HG03469 (cell line): ENCODE results near the gene C12orf57.
"Not testable (repeated sequence)": the region's sequence is repeated elsewhere in the genome, so short reads cannot be mapped to it uniquely, and the experiment has no call there.

ENCODE experiments used
- ATAC-seq: cut with Tn5 transposase; IDR thresholded peaks from one replicate; pipeline ENCODE4 v1.9.1; 2021; ENCODE audit warnings: mild to moderate bottlenecking, moderate library complexity, moderate number of reproducible peaks; ENCODE audit not compliant: unreplicated experiment

Gene C12orf57, protein sequence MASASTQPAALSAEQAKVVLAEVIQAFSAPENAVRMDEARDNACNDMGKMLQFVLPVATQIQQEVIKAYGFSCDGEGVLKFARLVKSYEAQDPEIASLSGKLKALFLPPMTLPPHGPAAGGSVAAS

DNA sequence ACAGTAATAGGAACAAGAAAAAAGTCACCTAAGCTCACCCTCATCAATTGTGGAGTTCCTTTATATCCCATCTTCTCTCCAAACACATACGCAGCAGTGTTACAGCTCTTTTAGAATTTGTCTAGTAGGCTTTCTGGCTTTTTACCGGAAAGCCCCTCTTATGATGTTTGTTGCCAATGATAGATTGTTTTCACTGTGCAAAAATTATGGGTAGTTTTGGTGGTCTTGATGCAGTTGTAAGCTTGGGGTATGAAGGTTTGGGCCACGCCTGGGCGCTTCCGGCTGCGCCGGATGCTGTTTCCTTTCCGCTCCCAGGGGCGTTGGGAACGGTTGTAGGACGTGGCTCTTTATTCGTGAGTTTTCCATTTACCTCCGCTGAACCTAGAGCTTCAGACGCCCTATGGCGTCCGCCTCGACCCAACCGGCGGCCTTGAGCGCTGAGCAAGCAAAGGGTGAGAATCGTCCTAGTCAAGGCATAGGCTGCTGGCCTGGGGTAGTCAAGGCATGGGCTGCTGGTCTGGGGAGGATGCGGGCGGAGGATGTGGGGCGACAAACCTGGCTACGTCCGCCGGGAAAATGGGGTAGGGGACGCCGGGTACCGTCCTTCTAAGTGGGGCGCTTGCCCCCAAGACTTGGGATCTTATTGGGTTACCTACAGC is at the start of gene C12orf57, which contains the start of gene RNU7-1:
Gene C12orf57 (plus strand): TSS at position 301 of the 659 bp plus-strand sequence. CDS start 100 bp downstream, at position 401.
Gene RNU7-1 (plus strand): TSS at position 95 of the 659 bp plus-strand sequence.
- peak; percentile 28 for ATAC-seq

DNA sequence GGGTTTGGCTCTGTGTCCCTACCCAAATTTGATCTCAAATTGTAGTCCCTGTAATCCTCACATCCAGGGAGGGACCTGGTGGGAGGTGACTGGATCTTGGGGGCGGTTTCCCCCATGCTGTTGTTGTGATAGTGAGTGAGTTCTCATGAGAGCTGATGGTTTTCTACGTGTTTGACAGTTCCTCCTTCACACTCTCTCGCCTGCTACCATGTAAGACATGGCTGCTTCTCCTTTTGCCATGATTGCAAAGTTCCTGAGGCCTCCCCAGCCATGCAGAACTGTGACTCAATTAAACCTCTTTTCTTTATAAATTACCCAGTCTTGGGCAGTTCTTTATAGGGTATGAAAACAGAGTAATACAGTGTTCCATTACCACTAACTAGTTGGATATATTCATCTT is 49.5 kb upstream of the C12orf57 start:
- no peak for ATAC-seq

DNA sequence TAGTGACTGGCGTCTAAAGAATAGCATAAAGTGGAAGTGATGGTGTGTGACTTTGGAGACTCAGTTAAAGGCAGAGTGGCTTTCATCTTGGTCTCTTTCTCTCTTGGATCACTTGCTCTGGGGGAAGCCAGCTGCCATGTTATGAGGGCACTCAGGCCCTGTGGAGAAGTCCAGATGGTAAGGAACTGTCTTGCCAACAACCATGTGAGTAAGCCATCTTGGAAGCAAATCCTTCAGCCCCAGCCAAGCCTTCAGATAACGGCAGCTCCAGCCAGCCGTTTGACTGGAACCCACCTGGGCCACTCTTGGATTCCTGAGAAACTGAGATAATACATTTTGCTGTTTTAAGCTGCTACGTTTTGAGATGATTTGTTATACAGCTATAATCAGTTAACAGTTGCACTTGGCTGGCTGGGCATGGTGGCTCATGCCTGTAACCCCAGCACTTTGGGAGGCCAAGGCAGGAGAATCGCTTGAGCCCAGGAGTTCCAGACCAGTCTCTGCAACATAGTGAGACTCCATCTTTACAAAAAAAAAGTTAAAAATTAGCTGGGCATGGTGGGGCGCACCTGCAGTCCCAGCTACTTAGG is 46.9 kb upstream of the C12orf57 start:
- no peak for ATAC-seq

DNA sequence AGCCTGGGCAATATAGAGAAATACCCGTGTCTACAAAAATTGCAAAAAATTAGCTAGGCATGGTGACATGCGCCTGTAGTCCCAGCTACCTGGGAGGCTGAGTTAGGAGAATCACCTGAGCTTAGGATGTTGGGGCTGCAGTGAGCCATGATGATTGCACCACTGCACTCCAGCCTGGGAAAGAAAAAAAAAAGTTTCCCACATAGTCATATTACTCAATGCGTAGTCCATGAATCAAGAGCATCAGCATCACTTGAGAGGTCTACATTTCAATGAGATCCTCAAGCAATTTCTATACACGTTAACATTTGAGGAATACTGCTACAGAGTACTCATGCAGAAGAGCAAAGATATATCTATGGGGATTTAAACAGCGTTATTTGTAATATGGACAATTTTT is 44.4 kb upstream of the C12orf57 start:
- no peak for ATAC-seq

DNA sequence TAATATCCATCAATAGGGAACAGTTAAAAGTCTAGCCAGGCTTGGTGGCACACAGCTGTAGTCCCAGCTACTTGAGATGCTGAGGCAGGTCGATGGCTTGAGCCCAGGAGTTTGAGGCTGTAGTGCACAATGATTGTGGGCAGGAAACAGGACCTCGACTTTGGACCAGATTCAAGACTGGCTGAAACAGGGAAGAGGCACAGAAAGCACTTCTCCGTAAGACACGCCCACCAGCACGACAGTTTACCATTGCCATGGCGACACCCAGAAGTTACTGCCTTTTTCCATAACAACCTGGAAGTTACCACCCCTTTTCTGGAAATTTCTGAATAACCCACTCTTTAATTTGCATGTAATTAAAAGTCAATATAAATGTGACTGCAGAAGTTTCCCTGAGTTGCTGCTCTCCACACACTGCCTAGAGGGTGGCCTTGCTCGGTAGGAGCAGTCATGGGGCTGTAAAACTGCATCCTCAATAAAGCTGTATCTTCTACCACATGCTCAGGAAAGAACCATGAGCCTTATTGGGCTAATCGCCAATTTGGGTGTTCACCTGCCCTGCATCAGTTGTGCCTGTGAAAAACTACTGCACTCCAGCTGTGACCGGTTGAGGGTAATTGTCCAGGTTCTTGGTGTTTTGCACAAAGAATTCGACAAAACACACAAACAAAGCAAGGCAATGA is 43.8 kb upstream of the C12orf57 start:
- ATAC-seq, result no peak

DNA sequence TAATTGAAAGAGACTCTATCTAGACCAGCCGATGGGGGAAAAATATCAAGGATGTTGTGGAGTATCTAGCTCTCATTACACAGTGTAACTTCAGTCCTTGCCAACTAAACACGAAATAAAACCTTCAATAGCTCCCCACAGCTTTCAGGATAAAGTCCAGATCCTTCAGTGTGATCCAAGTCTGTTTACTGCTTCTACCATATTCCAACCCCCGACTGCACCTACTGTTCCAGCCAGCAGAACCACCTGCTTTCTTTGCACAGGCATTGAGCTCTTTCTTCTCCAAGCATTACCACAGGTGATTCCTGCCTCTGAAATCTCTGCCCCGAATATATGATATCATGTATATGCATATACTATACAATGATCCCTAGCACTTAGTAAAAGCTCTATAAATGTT is 41.4 kb upstream of the C12orf57 start:
- no peak for ATAC-seq

DNA sequence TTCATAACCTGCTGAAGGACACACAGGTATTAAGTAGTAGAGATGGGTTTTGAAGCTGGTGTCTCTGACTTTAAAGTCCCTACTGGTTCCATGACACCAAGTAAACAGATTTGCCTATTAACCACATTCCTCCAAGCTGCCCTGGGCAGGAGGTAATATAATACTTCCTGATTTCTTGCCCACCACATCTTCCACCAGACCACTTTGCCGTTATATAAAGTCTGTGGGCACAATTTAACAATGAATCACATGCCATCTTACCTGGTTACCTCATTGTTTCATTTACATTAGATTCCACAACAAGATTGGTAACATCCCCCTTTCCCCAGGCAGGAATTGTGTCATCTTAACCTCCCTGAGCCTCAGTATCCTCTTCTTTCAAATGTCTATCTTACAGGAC is 40.1 kb upstream of the C12orf57 start:
- ATAC-seq, result no peak

DNA sequence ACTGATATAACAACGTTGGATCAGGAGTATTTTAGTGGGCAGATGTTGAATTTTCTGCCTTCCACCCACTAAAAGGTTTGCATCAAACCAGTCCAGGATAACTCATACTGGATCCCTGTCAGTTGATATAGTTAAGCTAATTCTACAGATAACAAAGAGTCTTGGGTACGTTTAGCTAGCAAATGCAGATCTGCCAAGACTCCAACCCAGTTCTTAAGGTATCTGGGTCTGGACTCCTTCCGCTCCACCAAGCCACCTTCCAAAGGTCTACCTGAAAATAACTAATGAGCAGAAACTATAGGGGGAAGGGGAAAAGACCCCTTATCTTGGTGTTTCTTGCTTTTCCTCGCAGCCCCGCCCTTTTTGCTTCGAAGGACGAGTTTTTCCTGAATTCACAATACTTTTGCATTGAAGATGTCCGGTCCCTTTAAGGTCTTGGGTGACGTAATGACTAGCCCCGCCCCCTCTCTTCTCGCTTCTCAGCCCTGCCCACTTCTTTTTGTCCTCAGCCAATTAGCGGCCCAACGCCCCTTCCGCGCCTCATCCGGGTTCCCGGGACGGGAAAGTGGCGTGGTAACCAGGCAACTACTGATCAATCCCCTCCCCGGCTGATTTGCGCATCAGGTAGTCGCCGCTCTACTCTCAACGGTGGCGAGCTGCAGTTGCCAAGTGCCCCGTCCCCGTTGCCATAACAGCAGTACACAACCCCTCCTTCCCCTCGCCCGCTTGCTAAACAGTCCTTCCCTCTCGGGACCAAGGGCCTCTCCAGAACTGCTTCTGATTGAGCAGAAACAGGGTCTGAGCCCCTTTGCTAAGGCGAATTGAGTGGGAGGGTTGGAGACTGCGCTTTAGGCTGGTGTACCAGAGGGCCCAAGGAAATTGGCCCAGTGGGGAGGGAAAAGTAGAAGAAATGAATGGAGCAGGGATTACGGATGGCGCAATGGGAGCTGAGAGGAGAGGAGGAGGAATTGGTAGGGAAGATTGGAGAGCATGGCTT is 39.2 kb upstream of the C12orf57 start, which contains the start of gene LRRC23:
Gene LRRC23 (plus strand): TSS at position 543 of the 997 bp plus-strand sequence. CDS start 812 bp downstream, outside the sequence.
- no peak for ATAC-seq

DNA sequence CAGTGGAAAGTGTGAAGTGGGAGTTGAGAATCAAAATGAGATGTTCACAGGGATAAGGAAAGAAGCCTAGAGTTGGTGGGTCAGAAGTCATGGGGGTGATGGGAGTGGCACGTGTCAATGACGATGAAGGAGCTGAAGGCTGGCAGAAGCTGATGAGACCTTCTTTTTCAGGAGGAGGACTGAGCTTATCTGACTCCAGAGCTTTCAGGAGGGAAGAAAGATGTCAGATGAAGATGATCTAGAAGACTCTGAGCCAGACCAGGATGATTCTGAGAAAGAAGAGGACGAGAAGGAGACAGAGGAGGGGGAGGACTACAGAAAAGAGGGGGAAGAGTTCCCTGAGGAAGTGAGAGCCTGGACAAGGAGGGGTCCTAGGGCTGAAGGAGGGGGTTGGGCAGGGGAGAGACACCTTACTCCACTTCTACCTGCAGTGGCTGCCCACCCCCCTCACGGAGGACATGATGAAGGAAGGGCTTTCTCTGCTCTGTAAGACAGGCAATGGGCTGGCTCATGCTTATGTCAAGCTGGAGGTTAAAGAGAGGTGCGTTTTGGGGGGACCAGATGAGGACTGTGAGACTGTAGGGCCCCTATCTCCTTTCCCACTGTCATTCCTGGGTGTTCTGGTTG is 38.3 kb upstream of the C12orf57 start:
- no peak for ATAC-seq

DNA sequence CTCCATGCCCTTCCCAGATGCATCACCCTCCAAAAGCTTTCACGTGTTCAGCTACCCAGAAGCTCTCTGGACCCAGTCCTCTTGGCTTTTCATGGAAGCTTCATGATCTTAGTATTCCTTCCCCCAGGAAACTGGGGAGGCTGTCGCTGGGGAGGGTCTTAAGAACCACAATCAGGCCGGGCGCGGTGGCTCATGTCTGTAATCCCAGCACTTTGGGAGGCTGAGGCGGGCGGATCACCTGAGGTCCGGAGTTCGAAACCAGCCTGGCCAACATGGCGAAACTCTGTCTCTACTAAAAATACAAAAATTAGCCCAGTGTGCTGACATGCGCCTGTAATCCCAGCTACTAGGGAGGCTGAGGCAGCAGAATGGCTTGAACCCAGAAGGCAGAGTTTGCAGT is 35.7 kb upstream of the C12orf57 start:
- ATAC-seq, result not testable (repeated sequence)

DNA sequence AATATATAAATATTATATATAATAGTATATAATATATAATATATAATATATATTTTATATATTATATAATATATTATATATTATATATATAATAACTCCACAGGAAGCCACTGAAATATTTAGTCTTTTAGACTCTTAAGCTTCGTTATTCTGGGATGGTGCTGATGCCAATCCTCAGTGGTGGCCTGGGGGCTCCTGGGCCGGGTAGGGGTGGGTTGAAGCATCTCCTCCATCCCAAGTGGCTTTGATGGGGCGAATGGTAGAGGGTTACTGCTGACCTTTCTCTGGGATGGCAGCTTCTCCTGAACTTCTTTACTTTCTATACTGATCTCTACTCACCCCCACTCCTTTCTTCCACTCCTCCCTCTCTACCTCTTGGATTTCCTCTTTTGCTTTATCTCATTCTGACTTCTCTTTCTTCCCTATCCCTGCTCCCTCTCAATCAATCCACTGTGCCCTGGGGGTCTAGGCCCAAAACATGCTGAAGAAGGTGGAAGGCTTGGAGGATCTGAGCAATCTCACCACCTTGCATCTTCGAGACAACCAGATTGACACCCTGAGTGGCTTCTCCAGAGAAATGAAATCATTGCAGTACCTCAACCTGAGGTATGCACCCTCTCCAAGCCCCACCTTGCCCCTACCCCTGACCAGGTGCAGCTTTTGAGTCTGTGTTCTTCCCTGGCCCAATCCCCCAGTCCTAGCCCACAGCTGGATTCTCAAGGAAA is 34.2 kb upstream of the C12orf57 start:
- ATAC-seq, result no peak

DNA sequence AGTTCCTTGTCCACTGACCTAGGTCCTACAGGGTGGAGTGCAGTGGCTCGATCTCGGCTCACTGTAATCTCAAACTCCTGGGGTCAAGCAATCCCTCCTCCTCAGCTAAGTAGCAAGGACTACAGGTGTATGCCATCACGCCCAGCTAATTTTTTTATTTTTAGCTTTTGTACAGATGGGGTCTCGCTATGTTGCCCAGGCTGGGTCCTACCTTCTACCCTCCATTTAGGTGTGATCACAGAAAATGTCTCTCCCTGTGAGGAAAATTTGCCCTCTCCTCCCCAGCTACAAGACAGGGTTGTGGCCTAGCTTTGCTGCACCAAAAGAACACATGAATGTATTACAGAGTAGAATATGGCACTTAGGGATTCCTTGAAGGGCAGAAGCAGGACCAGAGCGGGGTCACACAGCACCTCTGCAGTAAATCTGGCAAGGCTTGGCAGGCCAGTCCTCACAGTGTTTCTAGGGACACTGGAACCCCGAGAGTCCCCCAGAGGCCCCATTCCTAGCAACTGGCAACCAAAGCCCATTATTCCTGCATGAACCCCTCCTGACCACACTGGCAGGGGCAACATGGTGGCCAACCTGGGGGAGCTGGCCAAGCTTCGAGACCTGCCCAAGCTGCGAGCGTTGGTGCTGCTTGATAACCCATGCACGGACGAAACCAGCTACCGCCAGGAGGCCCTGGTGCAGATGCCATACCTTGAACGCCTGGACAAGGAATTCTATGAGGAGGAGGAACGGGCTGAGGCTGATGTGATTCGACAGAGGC is 31.5 kb upstream of the C12orf57 start:
- ATAC-seq, result no peak

DNA sequence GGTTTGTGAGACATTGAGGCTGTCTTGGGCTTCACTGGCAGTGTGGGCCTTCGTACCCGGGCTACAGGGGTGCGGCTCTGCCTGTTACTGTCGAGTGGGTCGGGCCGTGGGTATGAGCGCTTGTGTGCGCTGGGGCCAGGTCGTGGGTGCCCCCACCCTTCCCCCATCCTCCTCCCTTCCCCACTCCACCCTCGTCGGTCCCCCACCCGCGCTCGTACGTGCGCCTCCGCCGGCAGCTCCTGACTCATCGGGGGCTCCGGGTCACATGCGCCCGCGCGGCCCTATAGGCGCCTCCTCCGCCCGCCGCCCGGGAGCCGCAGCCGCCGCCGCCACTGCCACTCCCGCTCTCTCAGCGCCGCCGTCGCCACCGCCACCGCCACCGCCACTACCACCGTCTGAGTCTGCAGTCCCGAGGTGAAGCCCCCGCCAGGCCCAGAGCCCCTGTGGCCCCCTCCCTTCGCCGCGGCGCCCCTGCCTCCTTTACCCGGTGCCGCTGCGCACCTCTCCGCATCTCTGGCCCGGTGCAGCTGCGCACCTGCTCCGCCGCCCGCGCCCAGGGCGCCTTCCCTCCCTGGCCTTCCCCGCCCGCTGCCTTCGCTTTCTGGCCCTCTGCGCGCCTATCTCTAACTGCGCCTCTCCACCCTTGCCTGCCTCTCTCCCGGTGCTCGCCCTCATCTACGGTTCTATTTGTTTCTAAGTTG is 29.4 kb upstream of the C12orf57 start, which contains the start of gene ENO2:
Gene ENO2 (plus strand): TSS at position 335 of the 701 bp plus-strand sequence. CDS start 1,253 bp downstream, outside the sequence.
- ATAC-seq, result no peak

DNA sequence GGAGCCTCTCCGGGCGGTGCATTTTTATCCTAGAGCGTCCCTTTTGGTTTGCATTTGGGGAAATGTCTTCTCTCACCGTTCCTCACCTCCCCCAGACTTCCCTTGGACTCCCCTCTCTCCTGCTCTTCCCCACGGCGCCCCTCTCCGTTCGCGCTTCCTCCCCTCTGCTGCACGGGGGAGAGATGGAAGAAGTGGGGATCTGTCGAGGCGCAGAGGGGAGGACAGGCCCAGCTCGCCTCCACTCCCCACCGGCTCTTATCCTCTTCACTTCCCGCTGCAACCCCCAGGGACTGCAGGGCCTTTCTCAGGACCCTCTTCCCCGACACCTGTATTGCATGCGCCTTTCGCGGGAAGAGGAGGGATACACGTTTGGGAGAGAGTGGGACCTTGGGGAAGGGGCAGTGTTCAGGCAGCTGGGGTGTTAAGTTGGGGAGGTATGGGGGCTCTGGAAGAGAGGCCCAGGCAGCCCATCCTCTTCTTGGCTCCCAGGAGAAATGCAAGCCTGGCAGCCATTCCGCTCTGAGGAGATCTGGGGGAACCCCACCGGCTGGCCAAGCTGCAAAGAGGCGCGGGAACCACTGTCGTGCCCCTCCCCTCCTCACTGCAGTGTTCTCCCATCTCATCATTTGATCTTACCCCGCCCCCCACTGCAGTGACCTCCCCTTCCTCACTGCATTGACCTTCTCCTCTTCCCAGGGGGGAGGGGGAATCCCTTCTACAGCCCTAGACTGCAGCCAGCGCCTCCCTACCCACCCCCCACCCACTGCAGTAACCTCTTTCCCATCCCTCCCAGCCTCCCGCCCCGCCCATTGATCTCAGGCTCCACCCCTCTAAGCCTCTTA is 28.7 kb upstream of the C12orf57 start:
- no peak for ATAC-seq

DNA sequence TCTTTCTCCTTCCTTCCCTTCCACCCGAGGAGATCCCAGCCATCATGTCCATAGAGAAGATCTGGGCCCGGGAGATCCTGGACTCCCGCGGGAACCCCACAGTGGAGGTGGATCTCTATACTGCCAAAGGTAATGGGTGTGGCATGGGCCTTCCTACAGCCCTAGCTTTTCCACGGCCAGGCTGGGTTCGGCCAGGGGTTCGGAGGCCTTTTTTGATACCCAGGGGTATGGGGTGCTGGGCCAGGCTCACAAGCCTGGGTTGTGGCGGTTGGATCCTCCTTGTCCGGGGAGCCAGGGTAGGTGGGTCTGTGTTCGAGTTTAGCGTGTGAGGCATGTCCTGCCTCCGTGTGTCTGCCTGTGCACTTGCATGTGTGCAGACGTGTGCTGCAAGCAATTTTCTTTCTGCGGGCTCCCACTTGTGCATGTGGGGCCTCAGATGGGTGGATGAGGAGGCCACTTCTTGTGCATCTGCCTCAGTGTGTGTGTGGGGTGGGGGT is 28.0 kb upstream of the C12orf57 start:
- no peak for ATAC-seq

DNA sequence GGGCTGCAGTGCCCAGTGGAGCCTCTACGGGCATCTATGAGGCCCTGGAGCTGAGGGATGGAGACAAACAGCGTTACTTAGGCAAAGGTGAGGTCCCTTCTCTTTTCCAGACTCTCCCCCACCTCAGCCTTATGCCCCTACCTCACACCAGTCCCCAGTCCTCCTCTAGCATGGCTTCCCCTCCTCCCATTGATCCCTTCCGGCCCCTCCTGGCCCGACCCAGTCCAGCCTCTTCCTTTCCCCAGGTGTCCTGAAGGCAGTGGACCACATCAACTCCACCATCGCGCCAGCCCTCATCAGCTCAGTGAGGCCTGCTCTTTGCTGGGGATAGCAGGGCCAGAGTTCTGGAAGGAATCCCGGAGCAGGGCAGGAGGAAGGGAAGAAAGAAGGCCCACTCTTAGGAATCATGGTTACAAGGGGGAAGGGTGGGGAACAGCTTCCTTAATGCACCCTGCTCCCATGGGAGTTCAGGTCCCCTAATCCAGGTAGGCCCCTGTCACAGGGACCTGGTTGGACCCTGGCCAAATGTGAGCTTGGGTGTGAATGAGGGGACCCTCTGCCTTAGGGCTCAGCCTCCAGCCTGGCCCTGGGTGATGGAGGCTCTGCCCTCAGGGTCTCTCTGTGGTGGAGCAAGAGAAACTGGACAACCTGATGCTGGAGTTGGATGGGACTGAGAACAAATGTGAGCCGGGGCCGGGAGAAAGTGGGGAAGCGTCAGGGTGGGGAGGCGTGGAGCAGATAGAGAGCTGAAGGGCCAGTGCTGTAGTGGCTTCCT is 27.2 kb upstream of the C12orf57 start:
- no peak for ATAC-seq
